HepG2 (cell line): ENCODE results near the gene CNBD2. TPM values are rescaled to one million over a fixed set of nuclear protein-coding genes. Genes with fewer than 3 reads are reported as not detected.

Source experiments
- AKNA ChIP-seq: sonication (generic); formaldehyde crosslinking; IDR thresholded peaks from 2 replicates; pipeline ENCODE4 v1.4.0; 2020; ENCODE audit warnings: missing genetic modification reagents, borderline replicate concordance
- CCDC6 ChIP-seq: sonication (generic); formaldehyde crosslinking; IDR thresholded peaks from 2 replicates; pipeline ENCODE4 v1.8.1; 2022; ENCODE audit warnings: mild to moderate bottlenecking, missing genetic modification reagents, moderate library complexity
- HMG20B ChIP-seq: conservative IDR thresholded peaks from 2 replicates; pipeline ENCODE4 v1.6.1; 2016; ENCODE audit warnings: missing genetic modification reagents, missing compliant biosample characterization
- NRL ChIP-seq: sonication (generic); formaldehyde crosslinking; IDR thresholded peaks from 2 replicates; pipeline ENCODE4 v1.5.0; 2020; ENCODE audit warnings: missing genetic modification reagents, mild to moderate bottlenecking, moderate library complexity, borderline replicate concordance
- PBX2 ChIP-seq: IDR thresholded peaks from 2 replicates; pipeline ENCODE4 v1.6.1; 2016; ENCODE audit warnings: control low read depth
- PCBP1 ChIP-seq: fragments of 200-400 bp; formaldehyde crosslinking; IDR thresholded peaks from 2 replicates; pipeline ENCODE4 v1.6.1; 2017; ENCODE audit warnings: mild to moderate bottlenecking, low read depth, low read length, borderline replicate concordance
- RCOR2 ChIP-seq: IDR thresholded peaks from 2 replicates; pipeline ENCODE4 v1.6.1; 2016; ENCODE audit warnings: missing biosample characterization, missing genetic modification reagents
- U2AF2 ChIP-seq: fragments of 200-400 bp; formaldehyde crosslinking; IDR thresholded peaks from 2 replicates; pipeline ENCODE4 v1.6.1; 2017; ENCODE audit warnings: low read depth, mild to moderate bottlenecking, low read length
- ZNF256 ChIP-seq: sonication (generic); formaldehyde crosslinking; conservative IDR thresholded peaks from 2 replicates; pipeline ENCODE4 v1.4.0; 2020; ENCODE audit warnings: missing genetic modification reagents
- ZNF619 ChIP-seq: sonication (generic); formaldehyde crosslinking; IDR thresholded peaks from 2 replicates; pipeline ENCODE4 v1.4.0; 2020; ENCODE audit warnings: mild to moderate bottlenecking, missing genetic modification reagents
- ZNF644 ChIP-seq: IDR thresholded peaks from 2 replicates; pipeline ENCODE4 v1.6.1; 2016; ENCODE audit warnings: low read depth
- ZNF703 ChIP-seq: sonication (generic); formaldehyde crosslinking; IDR thresholded peaks from 2 replicates; pipeline ENCODE4 v1.5.1; 2020; ENCODE audit warnings: missing genetic modification reagents, mild to moderate bottlenecking, moderate library complexity, borderline replicate concordance
- ZXDC ChIP-seq: sonication (generic); formaldehyde crosslinking; IDR thresholded peaks from 2 replicates; pipeline ENCODE4 v1.5.0; 2020; ENCODE audit warnings: mild to moderate bottlenecking, missing genetic modification reagents
- polyA plus RNA-seq, 8 experiments: library from polyadenylated mRNA; depleted of rRNA in 3 of 8; stranded (reverse) in 7 of 8; unstranded in 1 of 8; fragments of >200 nt; fragmentation: Illumina TruSeq in 4 of 8; extraction: Trizol in 4 of 8; gene quantifications; 2 replicates each; pipeline versions ENCODE4 v1.2.1 to v1.2.3, GENCODE V29; 2011 to 2016; ENCODE audit warnings: low read depth in 4 of 8, missing spikeins in 1 of 8, mixed read lengths in 1 of 8; ENCODE audit not compliant: insufficient read depth in 1 of 8
- total RNA-seq, 5 experiments: library from RNA; depleted of rRNA; stranded (reverse); fragments of >200 nt; fragmentation: Illumina TruSeq; extraction: Trizol; gene quantifications; 2 replicates each; pipeline ENCODE4 v1.2.3, GENCODE V29; 2016; ENCODE audit warnings: low read depth in 1 of 5
- TF ChIP-seq, protein P1 (sequence below): IDR thresholded peaks from 2 replicates; pipeline ENCODE4 v1.6.1; 2016; ENCODE audit warnings: mild to moderate bottlenecking, missing biosample characterization, missing genetic modification reagents
- TF ChIP-seq, protein P2 (sequence below): sonication (generic); formaldehyde crosslinking; IDR thresholded peaks from 2 replicates; pipeline ENCODE4 v1.4.0; 2020; ENCODE audit warnings: missing genetic modification reagents
- TF ChIP-seq, protein P3 (sequence below): sonication (generic); formaldehyde crosslinking; IDR thresholded peaks from 2 replicates; pipeline ENCODE4 v1.4.0; 2020; ENCODE audit warnings: mild to moderate bottlenecking, missing genetic modification reagents

CNBD2 gene
- total and polyA plus RNA-seq, 2 of the 13 experiments (the other 11 are each of a cell fraction or from before 2014, with no cell fraction given), result 12.4 to 22.8 TPM

DNA sequence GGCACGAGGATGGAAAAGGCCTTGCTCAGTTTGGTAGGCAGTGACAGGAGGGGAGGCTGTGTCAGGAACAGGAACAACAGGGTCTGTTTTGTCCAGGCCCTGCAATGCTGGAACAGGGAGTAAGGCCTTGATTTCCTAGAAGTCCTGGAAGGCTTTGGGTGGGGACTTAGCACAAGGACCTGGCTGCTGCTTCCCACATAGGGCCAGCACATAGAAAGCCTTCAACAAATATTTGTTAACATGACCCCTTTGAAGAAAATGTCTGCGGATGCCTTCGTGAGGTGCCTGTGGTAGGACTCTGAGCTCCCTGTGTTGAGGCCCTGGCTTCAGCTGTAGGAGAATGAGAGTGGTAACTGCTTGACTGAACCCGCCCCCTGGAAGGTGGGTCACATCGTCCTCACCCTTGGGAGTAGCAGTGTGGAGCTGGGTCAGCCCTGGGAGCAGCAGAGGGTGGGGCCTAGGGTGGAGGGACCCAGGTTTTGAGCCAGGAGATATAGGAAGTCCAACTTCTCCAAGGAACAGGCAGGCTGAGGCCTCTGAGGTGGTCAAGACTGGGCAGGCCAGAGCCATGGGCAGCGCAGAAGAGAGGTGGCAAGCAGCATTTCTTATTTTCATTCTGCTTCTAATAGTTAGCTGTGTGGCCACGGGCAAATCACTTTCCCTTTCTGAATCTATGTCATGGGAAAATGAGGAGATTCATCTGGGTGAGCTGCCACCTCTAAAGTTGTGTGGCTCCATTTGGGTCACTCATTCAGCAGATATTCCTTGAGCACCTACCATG, 50.0 kb downstream of the CNBD2 start (continued):
- TF ChIP-seq AKNA (CRISPR knock-in tag), result no peak; the same call in 1 of the 2 replicates
- no peak for TF ChIP-seq RCOR2 (CRISPR knock-in tag)
- TF ChIP-seq, protein P1, sequence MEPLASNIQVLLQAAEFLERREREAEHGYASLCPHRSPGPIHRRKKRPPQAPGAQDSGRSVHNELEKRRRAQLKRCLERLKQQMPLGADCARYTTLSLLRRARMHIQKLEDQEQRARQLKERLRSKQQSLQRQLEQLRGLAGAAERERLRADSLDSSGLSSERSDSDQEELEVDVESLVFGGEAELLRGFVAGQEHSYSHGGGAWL (CRISPR knock-in tag), result no peak
- no peak for TF ChIP-seq PBX2 (CRISPR knock-in tag)
- TF ChIP-seq U2AF2, result no peak
- TF ChIP-seq ZXDC (CRISPR knock-in tag), result peak; percentile 24; the same call in 1 of the 2 replicates
- TF ChIP-seq, protein P2, sequence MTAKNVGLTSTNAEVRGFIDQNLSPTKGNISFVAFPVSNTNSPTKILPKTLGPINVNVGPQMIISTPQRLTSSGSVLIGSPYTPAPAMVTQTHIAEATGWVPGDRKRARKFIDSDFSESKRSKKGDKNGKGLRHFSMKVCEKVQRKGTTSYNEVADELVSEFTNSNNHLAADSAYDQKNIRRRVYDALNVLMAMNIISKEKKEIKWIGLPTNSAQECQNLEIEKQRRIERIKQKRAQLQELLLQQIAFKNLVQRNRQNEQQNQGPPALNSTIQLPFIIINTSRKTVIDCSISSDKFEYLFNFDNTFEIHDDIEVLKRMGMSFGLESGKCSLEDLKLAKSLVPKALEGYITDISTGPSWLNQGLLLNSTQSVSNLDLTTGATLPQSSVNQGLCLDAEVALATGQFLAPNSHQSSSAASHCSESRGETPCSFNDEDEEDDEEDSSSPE, result no peak
- TF ChIP-seq ZNF256 (CRISPR knock-in tag), result no peak
- no peak for TF ChIP-seq PCBP1
- no peak for TF ChIP-seq CCDC6
- TF ChIP-seq, protein P3, sequence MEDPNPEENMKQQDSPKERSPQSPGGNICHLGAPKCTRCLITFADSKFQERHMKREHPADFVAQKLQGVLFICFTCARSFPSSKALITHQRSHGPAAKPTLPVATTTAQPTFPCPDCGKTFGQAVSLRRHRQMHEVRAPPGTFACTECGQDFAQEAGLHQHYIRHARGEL (CRISPR knock-in tag), result no peak
- TF ChIP-seq ZNF644 (CRISPR knock-in tag), result 0 out of 2 replicates have a peak, but pooled peaks have one; percentile 28
- peak; percentile 89; the same call in 1 of the 2 replicates for TF ChIP-seq ZNF619 (CRISPR knock-in tag)
- TF ChIP-seq NRL, result no peak
- TF ChIP-seq ZNF703 (CRISPR knock-in tag), result no peak
- 0 out of 2 replicates have a peak, but pooled peaks have one; percentile 39 for TF ChIP-seq HMG20B (CRISPR knock-in tag)
